ENCODE data around the gene MLLT11.
A peak's percentile ranks its signal among the peaks of the same experiment; 100 is the strongest.

MLLT11 gene

DNA sequence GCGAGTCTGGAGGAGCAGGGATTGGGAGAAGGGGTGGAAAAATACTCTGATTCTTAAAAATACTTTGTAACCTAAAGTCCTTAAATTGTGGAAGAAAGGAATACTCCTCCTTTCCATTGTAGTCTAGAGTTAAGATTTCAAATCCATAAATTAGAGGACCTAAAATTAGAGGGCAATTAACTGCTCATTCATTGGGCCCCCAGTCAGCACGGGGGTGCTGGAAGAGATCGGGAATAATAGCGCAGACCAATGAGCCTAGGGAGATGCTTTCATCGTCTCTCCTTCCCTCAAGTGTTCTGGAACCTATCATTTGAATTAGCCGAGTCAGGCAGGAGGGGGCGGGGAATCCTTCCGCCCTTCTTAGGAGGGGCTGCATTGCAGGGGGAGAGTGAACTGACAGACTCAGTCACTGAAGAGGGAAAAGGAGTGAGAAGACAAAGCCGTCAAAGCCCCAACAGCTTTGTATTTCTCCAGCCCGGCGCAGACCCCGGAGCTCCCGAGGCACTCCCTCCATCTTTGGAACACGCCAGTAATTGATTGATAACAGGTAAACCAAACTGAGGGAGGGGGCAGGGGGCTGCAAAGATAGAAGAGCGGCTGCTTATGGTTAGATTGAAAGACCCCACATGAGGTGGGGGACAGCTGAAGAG lies at the start of gene MLLT11:
Gene MLLT11, plus strand, starts transcription at position 391 of the 650 bp plus-strand sequence. CDS start 6,828 bp downstream, outside the sequence.
- peak; percentile 87 for DNase-seq (ENCODE audit: low spot score)

DNA sequence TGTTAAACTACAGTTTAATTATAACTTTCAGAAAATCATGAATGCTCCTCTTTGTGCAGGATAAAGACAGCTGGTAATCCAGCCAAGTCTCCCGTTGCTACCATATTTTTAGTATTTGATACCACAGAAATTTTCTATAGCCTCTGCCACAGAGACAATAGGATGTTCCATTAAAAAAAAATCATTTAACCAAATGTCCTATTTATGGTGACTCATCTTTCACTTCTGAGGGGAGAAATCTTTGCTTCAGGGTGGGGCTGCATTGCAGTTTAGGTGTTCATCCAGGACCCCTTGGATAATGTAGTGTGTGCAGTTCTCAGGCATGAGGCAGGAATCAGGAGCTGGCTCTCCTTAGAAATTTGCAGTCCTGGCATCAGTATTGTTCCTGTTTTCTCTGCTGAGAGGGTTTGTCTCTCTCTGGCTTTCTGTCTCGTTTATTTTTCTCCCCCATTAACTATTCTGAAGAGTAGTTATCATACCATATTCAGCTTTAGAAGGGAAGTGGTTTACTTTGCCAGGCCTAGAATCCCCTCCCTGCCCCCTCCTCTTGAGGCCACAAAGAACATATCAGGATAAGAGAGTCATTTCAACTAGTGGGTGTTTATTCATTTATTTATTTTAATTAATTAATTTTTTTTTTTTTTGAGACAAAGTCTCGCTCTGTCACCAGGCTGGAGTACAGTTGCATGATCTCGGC lies 48.9 kb upstream of the MLLT11 start:
- DNase-seq (ENCODE audit: low spot score): no peak

DNA sequence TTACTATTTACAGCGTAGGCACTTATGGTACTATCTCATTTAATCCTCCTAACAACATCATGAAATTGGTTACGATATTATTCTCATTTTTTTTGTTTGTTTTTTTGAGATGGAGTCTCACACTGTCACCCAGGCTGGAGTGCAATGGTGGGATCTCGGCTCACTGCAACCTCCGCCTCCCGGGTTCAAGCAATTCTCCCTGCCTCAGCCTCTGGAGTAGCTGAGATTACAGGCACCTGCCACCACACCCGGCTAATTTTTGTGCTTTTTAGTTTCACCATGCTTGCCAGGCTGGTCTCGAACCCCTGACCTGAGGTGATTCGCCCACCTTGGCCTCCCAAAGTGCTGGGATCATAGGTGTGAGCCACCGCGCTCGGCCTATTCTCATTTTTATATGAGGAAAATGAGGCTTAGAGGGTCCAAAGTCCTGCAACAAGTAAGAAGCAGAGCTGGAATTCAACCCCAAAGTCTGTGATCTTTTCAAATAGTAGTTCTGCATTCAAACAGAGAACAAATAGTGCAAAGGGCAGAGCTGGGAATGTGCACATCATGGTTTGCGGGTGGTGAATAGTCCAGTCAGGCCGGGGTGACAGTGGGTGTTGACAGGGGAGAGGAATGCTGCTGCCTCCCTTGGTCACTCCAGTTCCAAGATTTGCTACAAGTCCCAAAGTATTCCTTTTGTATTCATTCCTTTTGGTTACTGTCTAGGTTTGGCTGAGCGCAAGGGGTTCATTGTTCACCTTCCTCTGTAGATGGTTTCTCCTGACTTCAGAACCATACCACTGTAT lies 47.3 kb upstream of the MLLT11 start:
- DNase-seq (ENCODE audit: low spot score): no peak

- DNase-seq (ENCODE audit: low spot score): no peak
These were observed 46.7 kb upstream of the MLLT11 start for GRCh38 chr1:151013518-151013917.

GRCh38 chr1:151024540-151025146 lies 35.6 kb upstream of the MLLT11 start:
- DNase-seq (ENCODE audit: low spot score): peak; percentile 86

GRCh38 chr1:151026460-151026859 lies 33.7 kb upstream of the MLLT11 start:
- DNase-seq (ENCODE audit: low spot score): no peak

- DNase-seq (ENCODE audit: low spot score): no peak
These were observed 28.0 kb upstream of the MLLT11 start for GRCh38 chr1:151032164-151032563.

GRCh38 chr1:151035167-151035566 lies 25.0 kb upstream of the MLLT11 start:
- no peak for DNase-seq (ENCODE audit: low spot score)

DNA sequence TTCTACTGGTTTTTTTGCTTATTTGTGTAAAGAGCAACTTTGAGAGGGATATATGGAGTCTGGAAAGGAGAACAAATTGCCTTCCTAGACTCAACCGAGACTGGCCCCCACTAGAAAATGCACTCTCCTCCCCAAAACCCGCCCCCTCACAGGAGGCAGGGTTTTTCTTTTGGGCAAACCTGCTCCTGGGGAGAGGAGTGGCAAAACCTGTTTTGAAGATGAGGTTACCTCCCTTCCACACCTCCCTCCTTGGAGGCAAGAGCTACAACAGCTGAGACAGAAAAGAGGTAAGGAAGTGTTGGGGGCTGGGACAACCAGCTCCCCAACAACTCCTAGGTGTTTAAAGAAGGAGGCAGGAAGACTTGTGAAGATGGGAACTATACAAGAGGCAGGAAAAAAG lies 23.8 kb upstream of the MLLT11 start, which contains the start of gene BNIPL:
Gene BNIPL, plus strand, starts transcription at position 231 of the 400 bp plus-strand sequence. Its CDS starts 140 bp downstream, at position 371.
- no peak for DNase-seq (ENCODE audit: low spot score)

GRCh38 chr1:151037032-151037431 lies 23.2 kb upstream of the MLLT11 start:
- no peak for DNase-seq (ENCODE audit: low spot score)

GRCh38 chr1:151039521-151039920 lies 20.7 kb upstream of the MLLT11 start:
- no peak for DNase-seq (ENCODE audit: low spot score)

- DNase-seq (ENCODE audit: low spot score): no peak
These were observed 17.0 kb upstream of the MLLT11 start for GRCh38 chr1:151043163-151043562.

- peak; percentile 76 for DNase-seq (ENCODE audit: low spot score)
These were observed 12.6 kb upstream of the MLLT11 start, which contains the start of gene C1orf56 for GRCh38 chr1:151047591-151047924. TSS of gene C1orf56 (plus strand) at chr1:151047751. CDS start at chr1:151047848, 97 bp downstream.

- peak; percentile 77 for DNase-seq (ENCODE audit: low spot score)
These were observed 12.1 kb upstream of the MLLT11 start for GRCh38 chr1:151047925-151048644.

DNA sequence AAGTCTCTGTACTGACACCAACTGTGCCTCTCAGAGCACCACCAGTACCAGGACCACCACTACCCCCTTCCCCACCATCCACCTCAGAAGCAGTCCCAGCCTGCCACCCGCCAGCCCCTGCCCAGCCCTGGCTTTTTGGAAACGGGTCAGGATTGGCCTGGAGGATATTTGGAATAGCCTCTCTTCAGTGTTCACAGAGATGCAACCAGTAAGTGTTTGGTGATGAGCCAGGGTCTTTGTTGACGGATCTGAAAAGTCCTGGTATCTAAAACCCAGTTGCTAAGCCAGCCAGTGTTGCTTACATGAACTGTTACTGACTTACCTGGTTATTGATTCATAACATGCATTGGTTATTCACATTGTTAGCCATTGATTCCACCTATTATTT lies 11.6 kb upstream of the MLLT11 start:
- no peak for DNase-seq (ENCODE audit: low spot score)

DNA sequence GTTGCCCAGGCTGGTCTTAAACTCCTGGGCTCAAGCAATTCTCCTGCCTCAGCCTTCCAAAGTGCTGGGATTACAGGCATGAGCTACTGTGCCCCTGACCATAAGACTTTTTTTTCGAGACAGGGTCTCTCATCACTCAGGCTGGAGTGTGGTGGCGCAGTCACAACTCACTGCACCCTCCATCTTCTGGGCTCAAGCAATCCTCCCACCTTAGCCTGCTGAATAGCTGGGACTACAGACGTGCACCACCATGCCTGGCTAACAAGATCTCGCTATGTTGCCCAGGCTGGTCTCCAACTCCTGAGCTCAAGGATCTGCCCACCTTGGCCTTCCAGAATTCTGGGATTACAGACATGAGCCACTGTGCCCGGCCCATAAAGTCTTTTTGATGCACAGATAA lies 10.7 kb upstream of the MLLT11 start:
- no peak for DNase-seq (ENCODE audit: low spot score)

GRCh38 chr1:151050051-151050688 lies 10.0 kb upstream of the MLLT11 start:
- DNase-seq (ENCODE audit: low spot score): no peak

- no peak for DNase-seq (ENCODE audit: low spot score)
These were observed 8.7 kb upstream of the MLLT11 start for GRCh38 chr1:151051356-151052009.

- DNase-seq (ENCODE audit: low spot score): no peak
These were observed 5.1 kb upstream of the MLLT11 start for GRCh38 chr1:151054971-151055547.

- DNase-seq (ENCODE audit: low spot score): no peak
These were observed 4.6 kb upstream of the MLLT11 start for GRCh38 chr1:151055581-151055980.
